Inferior parietal cortex (tissue), 1 donor: ENCODE data around the gene MROH7.

Experiments
- DNase-seq: peaks from one replicate; pipeline ENCODE4 v3.0.0-alpha.2; 2016; ENCODE audit errors: extremely low spot score

The MROH7 gene

DNA sequence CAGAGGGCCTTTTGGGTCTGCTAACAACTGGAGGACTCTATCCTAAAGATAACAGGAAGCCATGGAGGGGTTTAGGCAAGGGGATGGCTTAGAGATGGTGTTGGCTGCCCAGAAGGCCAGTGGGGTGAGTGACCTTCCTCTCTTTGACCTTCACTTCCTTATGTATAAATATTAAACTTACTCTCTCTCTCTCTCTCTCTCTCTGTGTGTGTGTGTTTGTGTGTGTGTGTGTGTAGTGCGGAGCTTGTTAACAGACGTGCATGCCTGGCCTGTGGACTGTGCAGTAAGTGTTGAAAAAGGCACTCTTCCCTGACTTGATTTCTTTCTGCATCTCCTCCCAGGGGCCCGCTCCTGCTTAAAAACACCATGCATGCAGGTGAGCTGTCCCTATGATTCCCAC, 10.0 kb downstream of the MROH7 start:
- DNase-seq, result no peak

DNA sequence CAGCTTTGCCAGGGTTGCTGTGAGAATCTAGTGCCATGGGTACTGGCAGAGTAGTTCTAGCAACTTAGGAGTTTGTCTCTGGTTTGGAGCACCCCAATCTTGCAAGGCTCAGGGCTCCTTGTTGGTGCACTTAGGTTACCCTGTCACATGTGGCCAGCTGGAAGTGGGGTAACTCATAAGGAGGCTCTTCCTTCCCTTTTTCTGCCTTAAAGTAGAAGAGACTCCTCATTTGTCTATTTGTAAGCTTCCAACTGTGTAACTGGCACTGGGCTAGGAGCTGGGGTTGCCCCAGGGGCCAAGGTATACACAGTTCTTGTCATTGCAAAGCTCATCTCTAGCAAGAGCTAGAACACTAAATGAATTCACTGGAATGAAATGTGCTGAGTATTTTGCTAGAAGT, 10.6 kb downstream of the MROH7 start:
- no peak for DNase-seq

DNA sequence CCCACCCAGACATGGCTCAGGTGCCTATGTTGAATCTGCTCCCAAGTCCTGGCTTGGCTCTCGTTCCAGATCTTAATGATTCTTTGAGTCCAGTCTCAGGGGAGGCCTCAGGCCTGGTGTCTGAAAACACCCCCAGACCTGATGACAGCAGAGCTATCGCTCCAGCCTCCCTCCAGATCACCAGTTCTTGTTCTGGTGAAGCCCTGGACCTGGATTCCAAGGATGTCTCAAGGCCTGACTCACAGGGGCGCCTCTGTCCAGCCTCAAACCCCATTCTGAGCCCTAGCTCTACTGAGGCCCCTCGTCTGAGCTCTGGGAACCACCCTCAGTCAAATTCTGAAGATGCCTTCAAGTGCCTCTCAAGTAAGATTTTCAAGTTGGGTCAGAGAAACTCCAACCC, 11.4 kb downstream of the MROH7 start:
- no peak for DNase-seq

DNA sequence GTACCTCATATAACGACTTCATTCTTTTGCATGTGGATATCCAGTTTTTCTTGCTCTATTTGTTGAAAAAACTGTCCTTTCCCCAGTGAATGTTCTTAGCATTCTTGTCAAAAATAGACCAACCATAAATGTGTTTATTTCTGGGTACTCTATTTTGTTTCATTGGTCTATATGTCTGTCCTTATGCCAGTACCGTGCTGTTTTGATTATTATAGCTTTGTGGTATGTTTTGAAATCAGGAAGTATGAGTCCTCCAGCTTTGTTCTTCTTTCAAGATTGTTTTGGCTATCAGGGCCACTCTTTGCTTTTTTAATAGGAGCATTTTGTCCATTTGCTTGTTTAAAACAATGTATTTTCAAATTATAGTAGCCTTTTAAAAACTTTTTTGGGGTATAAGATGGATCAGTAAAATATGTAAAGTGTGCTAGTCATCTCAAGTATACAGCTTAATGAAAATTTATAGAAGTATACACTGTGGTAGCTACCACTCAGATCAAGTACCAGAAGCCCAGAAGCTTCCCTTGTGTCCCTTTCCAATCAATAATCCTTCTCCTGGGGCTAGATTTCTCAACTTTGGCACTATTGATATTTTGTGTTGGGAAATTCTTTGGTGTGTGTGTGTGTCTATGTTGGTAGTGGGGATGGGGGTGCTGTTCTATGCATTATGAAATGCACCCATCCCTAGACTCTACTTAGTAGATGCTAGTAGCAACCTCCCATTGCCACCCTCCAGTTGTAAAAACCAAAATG, 16.8 kb downstream of the MROH7 start:
- no peak for DNase-seq

DNA sequence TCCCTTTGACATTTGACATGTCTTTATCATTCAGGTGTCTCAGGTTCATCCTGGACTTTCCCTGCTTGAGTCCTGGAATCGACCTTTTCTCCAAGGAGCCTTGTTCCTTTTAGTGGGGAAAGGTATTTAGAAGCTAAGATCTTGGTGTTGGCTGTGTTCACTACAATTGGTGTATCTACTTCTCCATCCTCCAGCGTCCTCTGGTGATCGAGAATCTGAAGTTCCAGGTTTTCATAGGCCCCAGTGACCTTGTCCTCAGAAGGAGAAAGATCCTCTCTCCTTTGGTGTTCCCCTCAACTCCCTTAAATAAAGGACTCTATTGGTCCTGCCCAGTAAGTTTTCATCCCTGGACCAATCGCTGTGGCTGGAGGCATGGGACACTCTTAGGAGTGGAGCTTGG, 22.1 kb downstream of the MROH7 start:
- no peak for DNase-seq

DNA sequence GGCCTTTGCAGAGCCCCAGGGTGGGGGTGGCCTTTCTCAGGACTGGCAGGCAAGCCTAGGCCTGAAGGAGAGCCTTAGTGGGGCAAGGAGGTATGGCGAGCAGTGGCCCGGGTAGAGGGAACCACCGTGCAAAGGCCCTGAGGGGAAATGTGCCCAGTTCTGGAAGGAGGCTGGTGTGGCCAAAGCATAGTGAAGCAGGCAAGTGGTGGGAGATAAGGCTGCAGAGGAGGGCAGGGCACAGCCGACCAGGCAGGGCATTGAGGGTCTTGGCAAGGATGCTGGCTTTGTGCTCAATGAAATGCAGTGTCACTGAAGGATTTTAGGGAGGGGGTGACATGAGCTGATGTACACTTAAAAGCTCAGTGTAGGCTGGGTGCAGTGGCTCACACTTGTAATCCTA, 22.8 kb downstream of the MROH7 start:
- DNase-seq, result no peak

DNA sequence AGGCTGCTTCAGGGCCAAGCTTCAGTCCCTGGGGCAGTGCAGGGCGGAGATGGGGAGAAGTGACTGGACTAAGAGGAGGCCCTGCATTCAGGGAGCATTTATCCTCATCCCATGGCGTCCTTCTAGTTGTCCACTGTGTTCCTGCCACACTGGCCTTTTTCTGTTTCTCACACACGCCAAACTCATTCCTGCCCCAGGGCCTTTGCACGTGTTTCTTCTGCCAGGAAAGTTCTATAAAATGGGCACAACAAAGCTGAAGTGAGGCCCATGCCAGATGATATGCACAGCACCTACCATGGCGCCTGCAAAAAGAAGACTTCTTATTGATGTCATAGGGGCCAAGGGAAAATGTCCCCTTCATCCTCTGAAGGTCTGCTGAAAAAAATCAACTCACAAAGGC, 24.3 kb downstream of the MROH7 start:
- no peak for DNase-seq

DNA sequence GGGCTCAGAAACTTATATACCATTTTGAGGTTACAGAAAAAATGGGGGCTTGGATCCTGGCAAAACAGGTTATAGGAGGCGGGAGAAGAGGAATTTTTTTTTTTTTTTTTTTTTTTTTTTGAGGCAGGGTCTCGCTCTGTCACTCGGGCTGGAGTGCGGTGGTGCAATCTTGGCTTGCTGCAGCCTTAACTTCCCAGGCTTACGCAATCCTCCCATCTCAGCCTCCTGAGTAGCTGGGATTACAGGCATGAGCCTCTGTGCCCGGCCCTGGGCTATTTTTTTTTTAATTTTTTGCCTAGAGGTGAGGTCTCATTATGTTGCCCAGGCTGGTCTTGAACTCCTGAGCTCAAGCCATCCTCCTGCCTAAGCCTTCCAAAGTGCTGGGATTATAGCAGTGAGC, 24.7 kb downstream of the MROH7 start:
- no peak for DNase-seq

DNA sequence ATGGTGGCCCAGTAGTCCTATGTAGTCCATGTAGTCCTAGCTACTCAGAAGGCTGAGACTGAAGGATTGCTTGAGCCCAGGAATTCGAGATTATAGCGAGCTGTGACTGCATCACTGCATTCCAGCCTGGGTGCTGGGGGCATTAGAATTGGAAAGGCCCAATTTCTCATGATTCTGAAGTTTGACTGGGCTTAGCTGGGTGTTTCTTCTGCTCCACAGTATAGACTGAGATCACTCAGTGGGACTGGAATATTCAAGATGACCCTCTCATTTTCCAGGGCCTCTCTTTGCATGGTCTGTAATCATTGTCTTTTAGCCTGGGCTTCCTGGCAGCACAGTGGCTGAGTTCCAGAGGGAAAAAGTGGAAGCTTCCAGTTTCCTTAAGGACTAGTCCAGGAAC, 26.2 kb downstream of the MROH7 start:
- DNase-seq, result no peak

DNA sequence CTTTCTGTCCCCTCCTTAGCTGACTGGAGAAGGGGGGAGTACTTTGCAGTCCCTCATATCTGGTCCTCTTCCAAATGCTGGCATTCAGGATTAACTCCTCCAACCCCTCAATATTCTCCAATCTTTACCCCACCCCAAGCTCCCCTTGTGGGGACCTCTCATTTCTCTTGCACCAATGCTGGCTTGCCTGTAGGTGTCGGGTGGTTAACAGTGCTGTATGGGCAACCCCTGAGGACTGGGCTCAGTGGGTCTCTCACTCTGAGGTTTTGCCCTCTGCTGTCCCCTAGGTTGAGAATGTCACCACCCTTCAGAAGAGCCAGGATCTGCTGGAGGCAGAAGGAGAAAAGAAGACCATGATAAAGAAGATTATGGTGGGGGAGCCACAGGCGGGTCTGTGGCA, 27.0 kb downstream of the MROH7 start:
- no peak for DNase-seq

DNA sequence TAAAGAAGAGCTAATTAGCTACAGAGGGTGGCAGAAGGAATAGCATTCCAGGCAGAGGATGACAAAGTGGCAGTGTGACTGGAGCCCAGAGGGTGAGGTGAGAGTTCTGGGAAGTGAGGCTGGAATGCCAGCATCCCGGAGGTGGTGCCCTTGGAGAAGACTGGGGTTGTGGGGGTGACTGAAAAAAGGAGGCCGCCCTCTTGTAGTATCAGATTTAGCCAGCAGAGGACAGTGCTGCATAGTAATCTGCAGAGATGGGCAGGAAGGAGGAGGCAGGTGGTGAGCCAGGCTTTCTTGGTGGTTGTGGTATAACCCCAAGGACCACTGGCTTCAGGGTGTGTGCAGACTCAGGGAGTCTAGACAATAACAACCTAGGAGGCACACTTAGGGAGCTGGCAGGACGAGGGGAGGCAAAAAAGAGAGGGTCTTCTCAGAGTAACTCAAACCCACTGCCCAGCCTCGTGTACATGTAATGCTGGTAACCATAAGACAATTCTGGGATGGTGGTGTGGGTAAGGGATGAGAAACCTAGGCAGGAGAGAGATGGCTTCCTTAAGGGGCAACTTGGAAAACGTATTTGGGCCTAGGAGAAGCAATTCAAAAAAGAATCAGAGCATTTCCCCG, 30.5 kb downstream of the MROH7 start:
- no peak for DNase-seq

DNA sequence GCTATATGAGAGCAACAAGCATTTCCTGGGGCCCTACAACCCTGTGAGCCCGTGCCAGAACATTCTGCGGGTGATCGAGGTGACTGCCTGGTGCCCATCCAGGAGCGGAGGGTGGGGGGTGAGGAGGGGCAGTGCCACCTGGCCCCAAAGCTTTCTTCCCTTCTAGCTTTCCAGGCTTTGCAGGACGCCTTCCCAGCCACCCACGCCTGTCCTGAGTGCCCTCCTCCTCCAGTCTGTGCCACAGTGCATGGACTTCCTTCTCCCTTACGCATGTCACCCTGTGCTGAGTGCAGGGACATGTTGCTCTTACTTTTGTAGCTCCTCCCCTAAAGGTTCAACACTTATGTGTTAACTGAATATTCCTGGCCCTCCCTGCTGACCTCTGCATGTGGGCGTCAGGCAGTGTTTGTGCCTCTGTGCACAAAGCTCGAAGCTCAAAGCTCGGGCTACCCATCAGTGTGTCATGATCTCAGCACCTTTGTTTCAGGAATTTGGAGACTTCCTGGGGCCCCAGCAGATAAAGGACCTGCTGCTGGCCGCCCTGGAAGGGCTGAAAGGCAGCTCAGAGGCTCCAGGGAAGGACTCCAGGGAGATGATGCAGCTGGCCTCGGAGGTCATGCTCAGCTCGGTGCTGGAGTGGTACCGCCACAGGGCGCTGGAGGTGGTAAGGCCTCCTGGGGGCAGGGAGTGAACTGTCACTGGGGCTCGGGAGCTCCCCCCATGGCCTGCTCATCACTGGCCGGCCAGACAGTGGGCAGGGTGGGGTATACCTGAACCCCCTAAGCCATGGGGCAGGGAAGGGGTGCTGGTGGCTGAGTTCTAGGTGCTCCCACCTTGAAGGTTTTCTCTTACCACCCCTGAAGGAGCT, 37.4 kb downstream of the MROH7 start:
- DNase-seq, result no peak

DNA sequence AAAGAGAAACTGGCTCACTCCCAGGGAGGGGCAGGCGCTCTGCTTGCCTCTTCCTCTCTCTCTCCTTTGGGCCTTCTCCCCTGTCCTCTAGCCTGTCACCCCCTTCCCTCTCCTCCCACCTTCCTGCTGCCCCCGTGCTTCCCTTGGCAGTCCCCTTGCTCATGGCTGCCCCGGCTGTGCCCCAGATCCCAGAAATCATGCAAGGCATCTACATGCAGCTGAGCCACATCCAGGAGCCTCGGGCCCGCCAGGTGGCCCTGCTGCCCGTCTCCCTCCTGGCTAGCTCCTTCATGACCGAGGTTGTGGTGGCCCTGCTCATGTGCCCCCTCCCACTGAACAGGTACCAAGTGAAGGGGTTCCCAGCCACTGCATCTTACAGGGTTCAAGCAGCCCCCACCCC, 38.1 kb downstream of the MROH7 start:
- no peak for DNase-seq

DNA sequence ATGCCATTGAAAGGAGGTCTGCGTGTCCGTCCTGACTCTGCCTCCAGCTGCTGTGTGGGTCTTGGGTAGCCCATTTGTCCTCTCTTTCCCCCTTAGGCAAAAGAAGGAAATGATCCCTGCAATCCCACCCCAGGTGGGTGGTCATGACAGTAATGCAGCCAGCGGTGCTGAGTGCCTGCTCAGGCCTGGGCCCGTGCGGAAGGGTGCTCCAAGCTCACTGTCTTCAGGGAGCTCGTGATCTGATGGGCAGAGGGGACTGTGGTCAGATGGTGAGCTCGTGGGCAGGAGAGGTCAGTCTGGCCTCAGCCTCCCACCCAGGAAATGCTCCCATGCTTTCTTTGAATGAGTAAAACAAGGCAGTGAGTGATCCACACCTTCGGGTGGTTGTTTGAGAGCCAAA, 38.8 kb downstream of the MROH7 start:
- no peak for DNase-seq

DNA sequence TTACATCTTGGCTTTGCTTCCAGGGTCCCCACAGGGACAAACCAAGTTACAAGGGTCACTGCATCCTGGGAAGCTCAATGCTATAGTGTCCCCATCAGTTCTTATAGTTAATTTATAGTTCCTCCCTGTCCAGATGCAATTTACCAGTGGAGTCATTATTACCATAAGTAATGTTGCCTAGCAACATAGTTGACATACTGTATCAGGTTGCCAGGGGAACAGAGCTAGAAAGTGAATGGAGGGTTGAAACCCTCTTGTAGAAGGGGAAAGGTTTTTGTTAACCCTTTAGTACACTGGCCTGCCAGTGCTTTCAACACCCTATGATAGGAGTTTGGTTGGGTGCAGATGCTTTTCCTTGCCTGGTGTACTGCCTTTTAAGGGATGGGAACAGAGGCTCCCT, 39.8 kb downstream of the MROH7 start:
- DNase-seq, result no peak

DNA sequence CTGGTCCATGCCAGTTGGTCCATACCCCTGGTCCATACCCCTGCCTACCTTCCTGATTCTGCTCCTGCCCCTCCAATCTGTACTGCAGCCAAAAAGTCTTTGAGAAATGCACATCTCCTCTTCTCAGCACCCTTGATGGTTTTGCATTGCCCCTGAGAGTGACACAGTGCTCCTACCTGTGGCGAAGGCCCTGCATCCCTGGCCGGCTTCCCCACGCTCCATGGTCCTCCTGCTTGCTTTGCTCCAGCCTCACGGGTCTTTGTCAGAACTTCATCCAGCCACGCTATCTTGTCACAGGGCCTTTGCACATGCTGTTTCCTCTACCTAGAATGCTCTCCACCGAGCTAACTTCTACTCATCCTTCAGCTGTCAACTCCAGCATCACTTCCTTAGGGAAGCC, 41.9 kb downstream of the MROH7 start:
- DNase-seq, result no peak

DNA sequence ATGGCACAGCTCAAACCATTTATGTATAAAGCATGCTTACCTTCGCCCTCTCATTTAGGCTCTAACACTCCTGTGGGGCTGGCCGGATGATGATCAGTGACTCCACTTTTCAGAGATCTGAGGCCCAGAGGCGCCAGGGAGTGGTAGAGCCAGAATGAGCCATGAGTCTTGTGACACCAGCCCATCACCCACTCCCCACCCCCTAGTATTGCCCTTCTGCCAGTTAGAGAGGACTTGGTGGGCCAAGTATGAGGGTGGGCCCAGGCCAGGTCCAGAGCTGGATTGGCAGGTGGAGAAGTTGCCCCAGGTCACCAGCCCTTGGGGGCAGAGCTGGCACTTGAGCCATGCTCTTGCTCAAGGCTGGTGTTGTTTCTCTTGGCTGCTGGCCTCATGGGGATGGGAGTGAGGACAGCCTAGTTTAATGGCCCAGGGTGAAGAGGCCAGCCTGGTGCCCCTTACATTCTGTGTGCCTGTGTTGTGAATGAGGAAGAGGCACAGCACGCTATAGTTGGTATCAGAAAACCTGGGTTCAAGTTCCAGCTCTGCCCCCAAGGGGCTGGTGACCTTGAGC, 43.8 kb downstream of the MROH7 start:
- no peak for DNase-seq

DNA sequence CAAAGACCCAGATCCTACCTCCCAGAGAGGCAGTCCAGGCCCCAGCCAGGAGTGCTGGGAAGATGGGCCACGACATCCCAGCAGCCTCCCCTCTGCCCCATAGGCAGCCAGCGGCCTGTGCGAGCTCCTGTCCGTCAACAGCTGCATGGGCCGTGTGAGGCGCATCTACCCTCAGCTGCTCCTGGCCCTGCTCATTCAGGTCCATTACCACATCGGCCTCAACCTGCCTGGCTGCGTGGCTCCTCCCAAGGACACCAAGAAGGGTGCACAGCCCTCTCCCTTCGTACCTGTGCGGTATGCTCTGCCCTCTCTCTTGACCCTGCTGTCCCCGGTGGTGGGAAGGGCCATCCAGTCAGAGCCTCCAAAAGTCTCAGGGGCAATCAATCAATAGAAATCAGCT, 44.6 kb downstream of the MROH7 start:
- no peak for DNase-seq

DNA sequence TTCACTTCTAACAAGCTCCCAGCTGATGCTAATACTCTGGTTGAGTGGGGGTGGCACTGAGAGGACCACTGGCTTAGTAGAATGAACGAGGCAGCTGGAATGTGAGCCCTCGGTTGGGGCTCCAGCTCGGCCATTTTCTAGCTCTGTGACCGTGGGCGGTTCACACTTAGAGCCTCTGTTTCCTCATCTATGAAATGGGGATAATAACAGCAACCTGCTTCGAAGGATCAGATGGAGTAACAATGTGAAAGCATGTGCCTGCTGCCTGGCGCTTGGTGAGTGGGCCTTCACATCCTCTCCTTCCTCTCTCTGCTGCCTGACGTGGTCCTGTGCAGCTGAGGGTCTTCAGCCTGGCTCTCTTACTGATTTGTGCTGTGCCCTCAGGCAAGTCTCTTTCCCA, 53.2 kb downstream of the MROH7 start:
- DNase-seq, result no peak

DNA sequence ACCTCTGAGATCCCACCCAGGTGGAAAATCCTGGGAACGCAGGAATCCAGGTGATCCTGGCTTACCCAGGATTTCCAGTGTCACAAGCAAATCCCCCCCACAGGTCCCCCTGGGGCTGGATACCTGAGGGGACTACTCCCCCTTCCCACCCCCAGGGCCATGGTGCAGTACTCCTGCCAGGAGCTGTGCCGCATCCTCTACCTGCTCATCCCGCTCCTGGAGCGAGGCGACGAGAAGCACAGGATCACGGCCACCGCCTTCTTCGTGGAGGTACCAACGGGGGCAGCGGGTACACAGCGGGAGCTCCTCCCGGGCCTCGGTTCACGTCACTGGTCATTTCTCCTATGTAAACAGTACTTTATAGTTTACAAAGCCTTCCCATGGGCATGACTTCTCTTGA, 53.6 kb downstream of the MROH7 start:
- DNase-seq, result no peak

DNA sequence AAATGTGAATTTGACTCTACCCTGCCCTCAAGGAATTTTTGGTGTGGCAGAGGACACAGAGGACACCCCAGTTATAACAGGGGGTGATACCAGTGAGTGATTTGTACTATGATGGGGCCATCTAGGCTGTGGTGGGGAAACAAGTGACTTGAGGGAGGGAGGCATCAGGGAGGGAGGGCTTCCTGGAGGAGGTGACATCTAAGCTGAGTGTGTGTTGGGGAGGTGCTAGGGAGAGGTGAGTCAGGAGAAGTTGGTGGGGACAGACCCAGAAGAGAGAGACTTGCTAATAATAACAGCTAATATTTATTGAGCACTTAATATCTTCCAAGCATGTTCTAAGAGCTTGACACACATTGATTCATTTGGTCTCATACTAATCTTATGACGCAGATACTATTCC, 54.2 kb downstream of the MROH7 start:
- no peak for DNase-seq

DNA sequence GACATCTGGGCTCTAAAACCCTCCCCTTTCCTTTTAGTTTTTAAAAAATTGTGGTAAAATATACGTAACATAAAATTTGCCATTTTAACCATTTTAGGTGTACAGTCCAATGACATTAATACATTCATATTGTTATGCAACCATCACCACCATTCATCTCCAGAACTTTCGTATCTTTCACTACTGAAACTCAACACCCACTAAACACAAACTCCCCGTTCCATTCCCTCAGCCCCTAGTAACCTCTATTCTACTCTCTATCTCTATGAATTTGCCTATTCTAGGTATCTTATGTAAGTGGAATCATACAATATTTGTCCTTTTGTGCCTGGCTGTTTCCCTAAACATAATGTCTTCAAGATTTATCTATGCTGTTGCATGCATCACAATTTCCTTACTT, 54.7 kb downstream of the MROH7 start:
- no peak for DNase-seq

DNA sequence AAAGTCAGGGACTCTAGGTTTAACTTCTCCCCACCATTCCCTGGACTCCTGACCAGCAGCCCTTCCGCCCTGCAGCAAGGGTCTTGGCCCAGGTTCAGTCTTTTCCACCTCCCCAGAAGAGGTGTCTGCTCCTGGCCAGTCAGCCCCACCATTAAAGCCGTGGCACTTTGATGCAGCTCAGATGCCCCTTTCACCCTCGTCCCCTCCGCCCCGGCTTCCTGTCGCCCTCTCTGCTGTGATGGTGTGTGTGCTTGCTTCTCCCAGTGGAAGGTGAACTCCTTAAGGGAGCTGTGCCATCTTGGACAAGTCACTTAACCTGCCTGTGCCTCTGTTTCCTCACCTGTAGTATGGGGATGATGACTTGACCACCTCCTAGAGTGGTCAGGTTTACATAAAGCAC, 56.3 kb downstream of the MROH7 start:
- no peak for DNase-seq
